ENCODE measurements around the gene COLEC12.

DNA sequence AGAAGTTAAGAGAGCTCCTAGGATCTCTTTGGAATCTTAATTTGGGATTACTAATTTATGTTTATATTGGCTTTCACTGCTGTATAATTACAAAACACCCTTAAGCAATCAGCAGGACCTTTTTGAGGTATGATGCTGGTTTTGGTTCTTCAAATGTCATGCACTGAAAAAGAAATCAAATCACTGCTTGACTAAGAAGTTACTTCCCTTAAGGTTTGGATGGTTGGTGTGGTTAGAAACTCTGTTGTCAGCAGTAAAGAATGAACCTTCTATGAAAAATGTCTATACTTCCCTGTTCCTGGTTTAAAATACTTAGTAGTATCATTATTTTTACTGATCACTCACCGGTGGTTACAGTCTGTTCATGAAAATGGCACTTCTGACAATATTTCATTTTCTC lies 5.5 kb downstream of the COLEC12 start:
- TF ChIP-seq POLR2A (IDR thresholded peaks at IDR 0.05) (no peak), CTCF (IDR thresholded peaks at IDR 0.05) (no peak), EP300 (IDR thresholded peaks at IDR 0.05) (no peak)
